ENCODE data around the gene LETMD1. TPM values are rescaled to one million over a fixed set of nuclear protein-coding genes. Genes with fewer than 3 reads are reported as not detected.

Gene LETMD1
- total and polyA plus RNA-seq, 2 of the 4 experiments (the other 2 are of a cell fraction) = 27.6 to 40.1 TPM

- TF ChIP-seq SMC3 (IDR thresholded peaks at IDR 0.05; ENCODE audit: low read depth, low read length) (no peak), ELK1 (IDR thresholded peaks at IDR 0.05; ENCODE audit: borderline replicate concordance, low read depth, low read length) (no peak), RCOR1 (IDR thresholded peaks at IDR 0.05; ENCODE audit: insufficient replicate concordance, low read length) (no peak), FOS (IDR thresholded peaks at IDR 0.05; ENCODE audit: low read depth, low read length) (no peak), POLR2A (IDR thresholded peaks at IDR 0.05; ENCODE audit: low read depth, low read length) (no peak), CEBPB (IDR thresholded peaks at IDR 0.05; ENCODE audit: low read depth, low read length) (no peak), CHD1 (IDR thresholded peaks at IDR 0.05; ENCODE audit: low read depth, low read length) (no peak), NFE2L2 (IDR thresholded peaks at IDR 0.05; ENCODE audit: low read depth, low read length) (no peak), RFX5 (IDR thresholded peaks at IDR 0.05; ENCODE audit: low read depth, low read length) (no peak)
- Histone ChIP-seq H3K18ac (ENCODE audit: low read depth, low read length) (no peak overlapping the region), H2AFZ (replicated peaks; ENCODE audit: low read length, poor library complexity) (no peak overlapping the region), H3K4me3 (ENCODE audit: insufficient read depth, low read depth, low read length) (no peak overlapping the region), H4K20me1 (ENCODE audit: insufficient read depth, low read length) (peaks cover 45% of the 10 kb centered on the region), H3K9me3 (ENCODE audit: control insufficient read depth, insufficient read depth, low read length) (no peaks in the 10 kb centered on the region), H3K23ac (ENCODE audit: low read depth, low read length) (no peak overlapping the region; the same call in 1 of the 2 replicates), H3K9ac (ENCODE audit: low read depth, low read length) (no peak overlapping the region), H2AK9ac (replicated peaks; ENCODE audit: low read depth, low read length, poor library complexity) (no peak overlapping the region), H3K4ac (ENCODE audit: low read depth, low read length) (no peak overlapping the region), H3K4me2 (ENCODE audit: low read depth, low read length) (no peak overlapping the region), H2BK15ac (ENCODE audit: low read depth, low read length) (no peak overlapping the region), H3K27me3 (ENCODE audit: control insufficient read depth, insufficient read depth, low read length) (no peaks in the 10 kb centered on the region), H3K79me1 (ENCODE audit: low read depth in 1 of 2, low read length in 2 of 2) (peaks cover 13 to 66% of the 10 kb centered on the region in 2 experiments), H2BK20ac (ENCODE audit: low read depth, low read length) (no peak overlapping the region), H3K14ac (replicated peaks; ENCODE audit: low read depth, low read length) (no peak overlapping the region), H4K8ac (ENCODE audit: low read depth in 2 of 2, low read length in 2 of 2) (no peak overlapping the region), H3K9me1 (ENCODE audit: insufficient read depth, low read length) (peaks cover 13% of the 10 kb centered on the region), H3K36me3 (ENCODE audit: control insufficient read depth, insufficient read depth, low read length) (peaks cover 33% of the 10 kb centered on the region), H4K91ac (ENCODE audit: insufficient read depth, low read depth, low read length) (no peak overlapping the region), H3K4me1 (ENCODE audit: control insufficient read depth, insufficient read depth, low read length) (peaks cover 2% of the 10 kb centered on the region; the same call in 1 of the 2 replicates), H2BK5ac (ENCODE audit: low read depth, low read length, poor library complexity, severe bottlenecking) (no peak overlapping the region), H2BK120ac (ENCODE audit: low read depth, low read length) (no peak overlapping the region), H3K56ac (ENCODE audit: extremely low read depth, insufficient read depth, low read length) (no peak overlapping the region), H4K5ac (ENCODE audit: low read depth, low read length) (no peak overlapping the region), H2AK5ac (ENCODE audit: low read depth, low read length) (no peak overlapping the region), H3K27ac (ENCODE audit: insufficient read depth, low read length) (no peak overlapping the region)
- WGBS, 2 experiments (ENCODE audit: extremely low coverage in 2 of 2, insufficient read length in 1 of 2) = 100% methylated on average over 4 of the region's 5 CpGs; no CpG with 5 or more reads in 1 of the 2 experiments
- ChIA-PET CTCF (no interaction called here), POLR2A (ENCODE audit: unreplicated experiment) (no interaction called here)
- no peak for ATAC-seq (ENCODE audit: low read depth)
- BruUV-seq (replicated peaks) = no TSS peak
- in situ Hi-C loops (cut with MboI; ENCODE audit: low sequenced_read_pairs) (no loop called here), dilution Hi-C loops (cut with HindIII; ENCODE audit: low sequenced_read_pairs, unreplicated experiment) (no loop called here), intact Hi-C loops (cut with micrococcal nuclease) (no loop called here)
- DNase-seq = no peak
These were observed 27.3 kb downstream of the LETMD1 start for GRCh38 chr12:51075390-51075789.

Data from IMR-90 (cell line).